HPDE6-E6E7 (cell line): ENCODE data around the gene LSM7.

ENCODE experiments used
- DNase-seq: peaks from one replicate; pipeline ENCODE4 v3.0.0; 2011; ENCODE audit warnings: missing footprints; ENCODE audit errors: extremely low spot score

LSM7 gene

DNA sequence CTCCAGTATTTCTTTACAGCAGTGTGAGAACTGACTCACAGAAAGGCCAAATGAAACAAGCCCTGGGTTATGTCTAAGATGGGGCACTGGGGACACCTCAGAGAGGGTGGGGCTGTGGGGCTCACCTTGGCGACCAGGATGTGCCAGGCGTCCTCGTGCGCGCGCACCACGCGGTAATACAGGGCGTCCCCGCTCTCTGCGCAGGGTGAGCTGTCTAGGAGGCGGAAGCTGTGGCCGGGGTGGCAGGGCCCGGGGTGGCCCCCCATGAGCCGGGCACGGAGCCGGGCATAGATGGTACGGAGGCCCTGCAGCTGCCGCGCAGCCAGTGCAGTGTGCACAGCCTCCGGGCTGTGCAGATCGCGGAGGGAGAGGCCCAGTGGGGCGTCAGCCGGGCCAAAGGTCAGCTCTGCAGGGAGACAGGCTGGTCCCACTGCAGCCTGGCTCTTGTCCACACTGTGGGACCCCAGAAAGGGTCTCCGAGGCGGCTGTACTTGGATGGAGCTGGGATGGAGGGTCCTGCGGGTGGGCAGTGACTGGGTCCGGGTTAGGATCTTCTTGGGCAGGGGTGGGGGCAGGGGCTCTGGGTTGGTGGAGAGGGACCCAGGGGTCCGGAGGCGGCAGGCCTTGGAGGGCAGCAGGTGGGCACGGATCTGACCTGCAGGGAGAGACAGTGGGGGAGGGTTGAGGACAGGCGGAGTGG is 49.8 kb downstream of the LSM7 start:
- no peak for DNase-seq

DNA sequence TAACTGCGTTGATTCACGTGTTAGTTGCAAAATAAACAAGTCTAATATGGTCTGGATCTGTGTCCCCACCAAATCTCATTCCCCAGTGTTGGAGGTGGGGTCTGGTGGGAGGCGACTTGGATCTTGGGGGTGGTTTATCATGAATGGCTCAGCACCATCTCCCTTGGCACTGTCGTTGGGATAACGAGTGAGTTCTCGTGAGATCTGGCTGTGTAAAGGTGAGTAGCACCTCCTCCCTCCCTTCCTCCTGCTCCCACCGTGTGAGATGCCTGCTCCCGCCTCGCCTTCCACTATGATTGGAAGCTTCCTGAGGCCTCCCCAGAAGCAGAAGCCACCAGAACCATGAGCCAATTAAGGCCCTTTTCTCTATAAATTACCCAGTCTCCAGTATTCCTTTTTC is 51.2 kb downstream of the LSM7 start:
- DNase-seq: no peak

DNA sequence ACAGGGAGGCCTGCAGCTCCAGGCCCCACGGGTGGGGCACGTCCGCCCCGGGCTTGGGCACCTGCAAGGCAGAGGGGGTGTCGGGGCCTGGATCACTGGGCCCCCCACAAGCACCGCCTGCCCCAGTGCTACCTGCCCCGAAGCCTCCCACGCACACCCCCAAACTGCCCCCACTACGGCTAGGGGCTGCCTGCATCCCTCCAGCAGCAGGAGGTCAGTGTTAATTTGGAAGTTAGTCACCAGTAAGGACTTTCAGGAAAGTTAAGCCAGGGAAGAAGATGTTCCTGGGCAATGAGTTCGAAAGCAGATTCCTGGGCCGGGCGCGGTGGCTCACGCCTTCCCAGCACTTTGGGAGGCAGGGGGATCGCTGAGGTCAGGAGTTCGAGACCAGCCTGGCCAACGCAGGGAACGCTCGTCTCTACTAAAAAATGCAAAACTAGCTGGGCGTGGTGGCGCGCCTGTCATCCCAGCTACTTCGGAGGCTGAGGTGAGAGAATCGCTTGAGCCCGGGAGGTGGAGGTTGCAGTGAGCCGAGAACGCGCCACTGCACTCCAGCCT is 51.9 kb downstream of the LSM7 start:
- no peak for DNase-seq

DNA sequence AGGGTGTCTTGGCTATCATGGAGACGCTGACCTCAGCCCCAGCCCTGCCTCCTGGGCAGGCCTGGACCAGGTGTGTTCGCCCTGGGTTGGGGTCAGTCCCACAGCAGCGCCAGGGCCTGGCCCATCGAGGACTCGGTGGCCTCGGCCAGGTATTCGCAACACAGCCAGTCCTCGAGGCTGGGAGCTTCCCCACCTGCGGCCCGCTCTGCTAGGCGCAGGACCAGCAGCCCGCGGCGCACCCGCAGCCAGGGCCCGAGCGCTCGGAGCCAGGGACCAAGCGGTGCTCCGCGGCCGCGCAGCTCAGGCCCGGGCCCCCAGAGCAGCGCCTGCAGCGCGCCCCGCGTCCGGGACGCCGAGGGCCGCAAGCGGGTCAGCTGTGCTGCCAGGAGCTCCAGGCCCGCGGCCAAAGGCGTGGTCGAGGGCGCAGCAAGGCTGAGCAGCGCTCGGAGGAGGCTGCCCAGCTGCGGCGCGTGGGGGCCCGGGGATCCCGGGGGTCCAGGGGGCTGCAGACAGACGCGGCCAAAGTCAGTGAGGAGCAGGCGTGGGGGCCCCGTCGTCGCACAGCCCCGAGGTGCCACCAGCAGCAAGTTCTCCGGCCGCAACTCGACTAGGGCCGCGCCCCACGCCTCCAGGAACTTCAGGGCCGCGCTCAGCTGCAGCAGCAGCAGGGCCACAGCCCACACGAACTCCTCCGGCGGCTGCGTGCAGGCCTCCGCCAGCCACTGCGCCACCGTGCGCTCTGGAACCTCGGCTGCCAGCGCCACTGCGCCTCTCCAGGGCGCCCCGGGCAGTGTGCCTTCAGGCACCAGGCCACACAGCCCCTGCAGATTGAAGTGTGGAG is 52.6 kb downstream of the LSM7 start:
- DNase-seq: no peak

DNA sequence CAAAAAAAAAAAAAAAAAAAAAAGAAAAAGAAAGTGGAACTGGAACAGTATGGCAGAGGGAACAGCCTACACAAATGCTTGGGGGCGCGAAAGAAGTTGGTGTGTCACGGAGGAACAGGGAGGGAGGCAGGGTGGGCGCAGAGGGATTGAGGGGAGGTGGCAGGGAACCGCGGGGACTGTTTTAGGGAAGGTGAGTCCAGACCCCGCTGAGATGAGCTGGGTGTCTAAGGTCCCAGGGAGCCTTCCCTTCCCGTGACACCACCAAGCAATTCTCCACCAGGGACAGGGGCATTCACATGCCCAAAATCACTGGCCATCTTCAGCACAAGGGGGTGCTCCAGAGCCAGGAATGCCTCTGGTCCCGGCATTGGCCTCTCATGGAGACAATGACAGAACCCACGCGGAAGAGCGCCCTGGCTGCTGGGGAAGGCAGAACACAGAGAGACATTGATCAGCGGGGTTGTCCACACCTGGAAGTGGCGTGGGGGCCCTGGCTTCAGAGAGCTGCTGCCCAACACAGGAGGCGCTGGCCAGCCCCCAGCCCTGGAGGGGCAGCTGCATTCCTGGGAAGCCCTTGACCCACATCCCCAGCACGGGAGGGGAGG is 53.4 kb downstream of the LSM7 start:
- peak; percentile 36 for DNase-seq

DNA sequence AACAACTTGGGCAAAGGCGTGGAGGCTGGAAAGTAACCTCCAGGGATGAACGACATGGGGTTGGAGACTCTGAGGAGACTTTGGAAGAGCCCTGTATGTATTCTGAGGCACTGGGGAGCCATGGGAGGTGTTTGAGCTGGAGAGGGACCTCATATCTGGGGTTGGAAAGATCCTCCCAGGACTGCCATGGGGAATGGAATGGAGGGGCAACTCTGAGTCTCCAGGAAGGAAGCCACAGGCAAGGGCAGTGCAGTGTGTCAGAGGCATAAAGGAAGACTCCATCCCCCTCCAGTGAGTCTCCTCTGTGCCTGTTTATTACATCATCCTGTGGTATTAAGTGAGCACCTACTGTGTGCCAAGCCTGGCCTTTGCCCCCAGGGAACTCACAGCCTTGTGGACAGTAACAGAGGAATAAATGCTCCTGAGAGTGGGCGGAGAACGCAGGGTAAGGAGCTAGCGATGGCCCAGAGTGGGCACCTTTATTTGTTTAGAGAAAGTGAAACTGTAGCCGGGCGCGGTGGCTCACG is 54.1 kb downstream of the LSM7 start:
- no peak for DNase-seq

DNA sequence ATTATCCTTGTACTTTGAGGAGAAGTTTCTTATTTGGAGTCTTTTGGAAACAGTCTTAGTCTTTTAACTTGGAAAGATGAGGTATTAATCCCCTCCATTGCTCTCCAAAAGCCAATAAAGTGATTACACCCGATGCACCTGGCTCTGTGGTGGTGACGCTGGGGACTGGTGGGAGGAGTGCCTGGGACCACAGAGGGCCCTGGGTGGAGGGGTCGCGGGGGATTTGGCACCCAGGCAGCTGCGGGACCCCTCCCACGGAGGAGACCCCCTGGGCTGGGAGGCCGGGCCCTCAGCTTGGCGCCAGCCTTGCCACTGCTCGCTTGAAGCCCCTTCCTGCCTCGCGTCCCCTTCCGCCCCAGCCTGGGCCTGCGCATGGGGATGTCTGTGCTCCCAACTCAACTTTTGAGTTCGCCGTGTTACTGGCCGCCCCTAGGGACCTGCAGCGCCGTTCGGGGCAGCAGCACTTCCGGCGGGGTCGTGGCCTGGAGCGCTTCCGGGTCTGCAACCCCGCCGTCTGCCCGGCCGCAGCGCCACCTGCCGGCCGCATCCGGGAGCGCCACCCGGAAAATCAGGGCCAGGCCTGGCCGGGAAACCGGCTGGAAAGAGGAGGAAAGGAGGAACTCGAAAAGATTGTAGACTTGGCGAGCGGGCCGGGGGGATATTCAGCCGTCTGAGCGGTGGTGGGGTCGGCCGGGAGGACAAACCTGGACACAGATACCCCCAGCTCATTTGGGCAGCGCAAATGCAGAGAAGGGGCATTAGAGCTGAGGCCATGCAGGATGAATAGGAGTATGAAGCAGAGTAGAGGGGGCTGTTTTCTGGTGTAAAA is 54.8 kb downstream of the LSM7 start:
- peak; percentile 61 for DNase-seq
